NOMO-1 treated with dmso at 0.1 percent for 144 hours (cell line): ENCODE measurements around the gene NCAPD3.
A peak's percentile ranks its signal among the peaks of the same experiment; 100 is the strongest.
"Not testable (repeated sequence)": the region's sequence is repeated elsewhere in the genome, so short reads cannot be mapped to it uniquely, and the experiment has no call there.

Experiments used
- DNase-seq: peaks from one replicate; lab custom pipeline; 2025; ENCODE audit not compliant: unreplicated experiment; lab: John Stamatoyannopoulos, UW

NCAPD3 gene

DNA sequence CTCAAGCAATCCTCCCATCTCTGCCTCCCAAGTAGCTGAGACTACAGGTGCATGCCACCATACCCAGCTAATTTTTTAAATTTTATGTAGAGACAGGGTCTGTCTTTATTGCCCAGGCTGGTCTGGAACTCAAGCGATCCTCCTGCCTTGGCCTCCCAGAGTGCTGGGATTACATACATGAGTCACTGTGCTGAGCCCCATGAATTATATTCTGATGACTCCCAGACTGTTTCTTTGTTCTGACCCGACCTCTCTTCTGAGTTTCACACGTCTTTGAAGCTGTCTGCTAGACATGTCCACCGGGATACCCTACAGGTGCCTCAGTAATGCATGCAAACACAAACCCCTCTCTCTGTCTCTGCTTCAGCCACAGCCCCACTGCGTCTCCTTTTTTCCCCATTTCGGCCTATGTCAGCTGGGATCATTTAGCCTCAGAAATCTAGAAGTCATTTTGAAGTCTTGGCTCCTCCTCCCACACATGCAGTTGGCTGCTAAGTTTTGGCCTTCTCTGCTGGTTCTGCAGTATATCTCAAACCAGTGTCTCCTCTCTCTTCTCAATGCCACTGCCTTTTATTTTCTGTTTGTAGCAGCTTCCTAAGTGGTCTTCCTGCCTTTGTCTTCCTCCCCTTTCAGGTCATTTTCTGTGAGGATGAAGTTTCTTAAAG, 5.5 kb upstream of the NCAPD3 start:
- no peak for DNase-seq

DNA sequence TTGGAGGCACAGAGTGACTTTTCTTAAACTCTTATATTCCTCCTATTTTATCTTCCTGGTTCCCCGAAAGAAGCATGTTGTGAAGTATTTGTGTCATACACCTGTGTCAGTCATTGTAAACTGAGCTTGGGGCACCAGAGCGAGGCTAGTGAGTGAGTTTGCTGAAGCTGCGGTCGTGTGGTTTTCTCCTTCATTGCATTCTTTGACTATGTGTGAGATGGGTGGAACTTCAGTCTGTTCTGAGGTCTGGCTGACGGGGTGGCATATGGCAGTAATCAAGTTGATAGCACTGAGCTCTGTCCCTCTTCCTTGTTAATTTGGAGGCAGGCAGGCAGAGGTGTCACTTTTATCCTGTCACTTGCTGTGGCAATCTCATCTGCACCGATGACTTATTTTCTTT, 4.9 kb upstream of the NCAPD3 start:
- no peak for DNase-seq

DNA sequence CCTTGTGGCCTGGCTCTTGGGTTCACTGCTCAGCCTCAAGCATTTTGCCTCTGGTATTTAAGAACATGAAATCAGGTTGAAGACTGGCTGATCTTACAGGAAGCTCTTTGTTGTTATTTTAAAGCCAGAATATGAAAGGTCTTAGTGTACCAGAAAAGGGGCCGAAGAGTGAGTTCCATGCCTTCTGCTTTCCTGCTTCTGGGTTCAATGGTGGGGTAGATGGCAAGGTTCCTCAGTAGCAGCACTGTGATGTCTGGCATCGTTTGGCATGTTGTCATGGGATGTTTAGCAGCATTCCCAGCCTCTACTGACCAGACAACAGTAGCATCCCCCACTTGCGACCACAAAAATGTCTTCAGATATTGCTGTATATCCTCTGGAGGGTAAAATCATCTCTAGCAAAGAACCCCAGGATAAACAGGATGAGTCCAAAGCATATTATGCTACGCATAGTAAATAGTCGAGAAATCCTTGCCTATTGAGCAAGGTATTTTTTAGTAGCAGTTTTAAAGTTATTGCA, 3.1 kb upstream of the NCAPD3 start:
- no peak for DNase-seq

DNA sequence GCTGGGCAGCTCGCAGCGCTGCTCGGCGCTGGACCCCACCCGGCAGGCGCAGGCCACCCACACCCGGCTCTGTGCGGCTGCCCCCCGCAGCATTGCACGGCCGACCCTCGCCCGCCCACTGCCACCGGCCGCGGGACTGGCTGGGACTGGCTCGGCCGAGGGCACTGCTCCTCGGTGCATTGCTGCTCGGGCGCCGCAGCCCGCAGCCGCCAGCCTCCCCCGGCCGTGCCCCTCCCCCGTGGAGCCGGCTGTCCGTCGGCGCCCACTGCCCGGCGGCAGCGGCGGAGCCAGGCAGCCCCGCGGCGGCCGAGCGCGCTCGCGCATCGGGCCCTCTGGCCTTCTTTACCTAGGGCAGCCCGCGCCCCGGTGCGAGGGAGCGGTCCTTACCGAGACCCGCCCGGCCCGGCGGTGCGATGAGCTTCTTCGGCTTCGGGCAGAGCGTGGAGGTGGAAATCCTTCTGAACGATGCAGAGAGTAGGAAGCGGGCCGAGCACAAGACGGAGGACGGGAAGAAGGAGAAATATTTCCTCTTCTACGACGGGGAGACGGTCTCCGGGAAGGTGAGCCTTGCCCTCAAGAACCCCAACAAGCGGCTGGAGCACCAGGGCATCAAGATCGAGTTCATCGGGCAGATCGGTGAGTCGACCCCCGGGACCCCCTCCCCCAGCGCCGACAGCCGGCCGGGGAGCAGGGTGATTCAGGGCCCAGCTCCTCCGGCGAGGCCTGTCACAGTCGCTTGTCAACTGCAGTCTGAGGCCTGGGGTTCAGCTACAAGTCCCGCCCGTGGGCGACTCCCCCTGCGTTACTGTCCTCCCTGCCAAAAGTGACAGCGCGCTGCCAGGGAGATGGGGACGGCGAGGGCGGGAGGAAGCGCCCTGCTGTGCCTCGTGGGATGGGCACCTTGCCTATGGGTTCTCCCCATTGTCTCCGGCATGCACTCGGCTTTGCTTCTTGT, 1.2 kb upstream of the NCAPD3 start:
- peak; percentile 13 for DNase-seq

DNA sequence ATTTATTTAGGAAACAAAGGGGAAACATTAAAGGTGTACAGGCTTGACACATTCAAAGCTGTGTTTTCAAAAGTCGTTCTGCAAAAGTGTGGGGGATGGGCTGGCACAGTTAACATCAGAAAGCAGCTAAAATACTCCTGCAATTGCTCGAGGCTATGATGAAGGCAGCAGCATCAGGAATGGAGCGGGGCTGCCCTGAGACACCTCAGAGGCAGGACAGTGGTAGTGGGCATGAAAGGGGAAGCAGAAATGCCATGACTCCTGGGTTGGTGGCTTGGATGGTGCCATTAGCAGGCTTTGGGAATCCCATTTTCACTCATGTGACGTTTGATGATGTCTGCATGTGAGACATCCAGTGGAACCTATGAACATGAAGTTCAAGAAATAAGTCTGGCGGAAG, 646 bp downstream of the NCAPD3 start:
- DNase-seq, result peak; percentile 7

DNA sequence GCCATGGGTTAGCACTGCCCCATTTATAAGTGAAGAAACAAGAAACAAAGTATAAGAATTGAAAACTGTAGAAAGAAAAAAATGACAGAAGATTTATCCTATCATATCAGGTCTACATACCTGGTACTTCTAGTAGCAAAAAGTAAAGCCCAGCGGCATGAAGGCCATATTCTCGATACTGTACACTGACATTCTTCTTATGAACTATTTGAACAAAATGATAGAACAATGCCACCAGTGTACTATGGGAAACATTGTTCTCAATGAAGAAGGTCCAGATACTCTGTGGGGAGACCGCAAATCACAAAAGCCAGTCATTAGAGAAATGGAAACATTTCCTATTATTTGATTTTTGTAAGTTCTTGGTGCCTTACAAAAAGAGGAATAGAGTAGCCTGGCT, 7.0 kb downstream of the NCAPD3 start:
- no peak for DNase-seq

DNA sequence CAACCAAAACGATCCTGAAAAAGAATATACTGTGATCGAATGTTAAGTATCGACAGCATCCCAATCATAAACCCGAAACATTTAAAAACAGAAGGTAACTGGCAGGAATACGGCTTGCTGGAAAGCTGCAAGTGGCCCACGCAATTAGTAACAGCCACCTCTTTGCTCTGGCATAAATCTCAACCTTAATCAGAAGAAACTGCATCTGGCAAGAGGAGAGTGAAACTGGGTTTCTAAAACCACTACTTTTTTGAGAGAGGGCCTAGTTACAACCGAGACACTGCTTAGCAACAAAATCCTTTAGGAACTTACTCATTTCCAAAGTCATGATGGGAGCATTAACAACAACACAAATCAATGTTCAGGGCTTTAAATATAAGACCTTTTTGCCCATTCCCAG, 7.9 kb downstream of the NCAPD3 start:
- no peak for DNase-seq

DNA sequence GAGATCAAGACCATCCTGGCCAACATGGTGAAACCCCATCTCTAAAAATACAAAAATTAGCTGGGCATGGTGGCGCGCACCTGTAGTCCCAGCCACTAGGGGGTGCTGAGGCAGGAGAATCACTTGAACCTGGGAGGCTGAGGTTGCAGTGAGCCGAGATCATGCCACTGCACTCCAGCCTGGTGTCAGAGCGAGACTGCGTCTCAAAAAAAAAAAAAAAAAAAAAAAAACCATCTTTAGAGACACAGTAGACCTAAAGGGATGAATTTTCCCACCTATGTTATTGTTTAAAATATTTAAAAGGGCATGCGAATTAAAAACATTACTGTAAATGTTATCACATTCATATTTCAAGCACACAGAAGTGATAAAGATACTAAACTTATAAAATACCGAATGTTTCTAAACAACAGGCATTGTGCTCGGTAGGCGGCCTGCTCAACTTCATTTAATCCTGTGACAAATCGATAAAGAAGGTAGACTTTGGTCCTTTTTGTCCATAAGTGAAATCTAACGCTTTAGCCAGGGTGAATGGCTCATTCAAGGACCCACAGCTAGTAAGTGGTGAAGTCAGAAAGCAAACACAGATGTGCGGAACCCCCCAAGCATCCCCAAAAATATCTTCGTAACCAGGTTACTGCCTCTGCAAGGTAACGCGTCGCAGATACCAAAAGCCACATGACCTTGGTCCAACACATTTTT, 16.1 kb downstream of the NCAPD3 start:
- DNase-seq, result no peak

DNA sequence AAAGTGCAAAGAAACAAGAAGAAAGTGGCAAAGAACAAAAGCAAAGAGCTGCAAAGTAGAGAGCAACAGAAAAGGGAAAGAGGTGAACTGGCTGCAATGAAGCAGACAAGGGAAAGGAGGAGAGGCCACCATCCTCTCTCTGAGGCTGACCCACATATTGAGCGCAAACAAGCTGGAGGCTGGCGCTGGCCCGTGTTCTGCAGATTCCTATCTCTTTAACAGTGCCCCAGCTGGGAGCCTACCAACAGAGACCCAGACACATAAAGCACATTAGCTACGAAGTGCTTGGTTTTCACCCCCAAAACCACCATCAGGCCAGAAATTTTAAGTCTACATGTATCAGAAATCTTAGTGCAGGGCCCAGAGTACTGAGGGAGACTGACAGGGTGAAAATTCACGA, 17.6 kb downstream of the NCAPD3 start:
- no peak for DNase-seq

DNA sequence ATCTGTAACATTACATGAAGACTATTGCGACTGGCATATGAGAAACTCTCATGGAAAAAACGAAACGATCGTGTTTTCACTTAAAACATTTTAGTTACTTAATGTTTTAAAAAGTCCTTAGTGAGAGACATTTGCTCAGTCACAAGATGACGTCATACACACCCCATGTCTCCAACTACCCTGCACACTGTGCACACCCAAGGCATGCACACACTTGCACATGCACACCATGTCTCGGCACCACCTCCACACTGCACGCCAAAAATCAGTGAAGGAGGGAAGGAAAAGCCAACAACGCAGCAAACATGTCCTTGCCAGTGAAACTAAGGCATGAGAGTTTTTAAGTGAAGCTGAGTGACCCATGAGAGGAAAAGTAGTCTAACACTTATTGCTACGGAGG, 18.0 kb downstream of the NCAPD3 start:
- DNase-seq, result no peak

DNA sequence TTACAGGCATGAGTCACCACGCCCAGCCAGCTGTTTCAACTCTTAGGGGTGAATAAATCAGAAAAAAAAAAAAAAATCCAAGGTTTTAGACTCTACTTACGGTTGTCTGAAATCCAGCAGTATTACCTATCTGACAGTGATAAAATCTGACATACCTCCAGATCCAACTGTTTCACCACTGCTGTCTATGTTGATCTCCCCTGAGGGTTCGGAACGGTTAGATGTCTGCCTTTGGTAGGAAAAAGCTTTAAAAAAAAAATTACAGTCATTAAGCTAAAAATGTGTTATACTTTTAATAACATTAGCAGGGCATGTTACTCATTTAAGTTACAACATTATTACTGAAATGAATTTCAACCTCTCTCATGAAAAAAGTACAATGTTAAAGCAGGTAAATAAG, 21.1 kb downstream of the NCAPD3 start:
- DNase-seq, result no peak

DNA sequence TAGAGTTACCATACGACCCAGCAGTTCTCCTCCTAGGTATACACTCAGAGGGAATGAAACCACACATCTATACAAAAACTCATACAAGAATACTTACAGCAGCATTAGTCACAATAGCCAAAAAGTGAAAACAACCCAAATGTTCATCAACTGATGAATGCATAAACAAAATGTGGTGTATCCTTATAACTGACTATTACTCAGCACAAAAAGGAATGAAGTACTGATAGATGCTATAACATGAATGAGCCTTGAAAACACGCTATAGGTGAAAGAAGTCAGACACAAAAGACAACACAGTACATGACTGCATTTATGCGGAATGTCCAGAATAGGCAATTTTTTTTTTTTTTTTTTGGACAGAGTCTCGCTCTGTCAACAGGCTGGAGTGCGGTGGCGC, 23.1 kb downstream of the NCAPD3 start:
- no peak for DNase-seq

DNA sequence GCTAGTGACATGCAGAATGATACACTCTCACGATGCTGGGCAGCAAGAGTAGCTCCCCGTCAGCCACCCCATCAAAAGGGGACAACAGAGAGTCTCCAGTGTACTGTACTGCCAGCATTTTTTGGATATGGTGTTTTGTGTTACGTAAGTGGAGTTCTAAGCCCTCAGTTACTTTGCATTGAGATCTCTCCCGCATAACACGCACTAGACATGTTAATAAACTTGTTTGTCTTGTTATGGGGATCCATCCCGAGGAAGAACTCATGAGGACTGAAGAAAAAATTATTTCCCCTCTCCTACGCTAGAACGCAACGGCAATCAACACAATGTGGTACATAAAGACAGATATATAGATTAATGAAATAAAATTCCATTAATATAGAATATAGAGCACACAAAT, 24.2 kb downstream of the NCAPD3 start:
- DNase-seq, result no peak

DNA sequence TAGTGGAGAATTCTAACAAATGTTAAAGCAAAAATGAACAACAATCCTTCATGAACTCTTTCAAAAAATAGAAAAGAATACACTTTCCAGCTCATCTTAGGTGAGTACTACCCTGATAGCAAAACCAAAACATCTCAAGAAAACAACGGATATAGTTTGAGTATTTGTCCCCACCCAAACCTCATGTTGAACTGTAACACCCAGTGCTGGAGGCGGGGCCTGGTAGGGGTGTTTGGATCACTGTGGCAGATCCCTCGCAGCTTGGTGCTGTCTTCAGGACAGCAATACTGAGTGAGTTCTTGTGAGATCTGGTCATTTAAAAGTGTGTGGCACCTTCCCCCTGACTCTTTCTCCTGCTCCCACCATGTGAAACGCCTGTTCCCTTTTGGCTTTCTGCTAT, 27.0 kb downstream of the NCAPD3 start:
- no peak for DNase-seq

DNA sequence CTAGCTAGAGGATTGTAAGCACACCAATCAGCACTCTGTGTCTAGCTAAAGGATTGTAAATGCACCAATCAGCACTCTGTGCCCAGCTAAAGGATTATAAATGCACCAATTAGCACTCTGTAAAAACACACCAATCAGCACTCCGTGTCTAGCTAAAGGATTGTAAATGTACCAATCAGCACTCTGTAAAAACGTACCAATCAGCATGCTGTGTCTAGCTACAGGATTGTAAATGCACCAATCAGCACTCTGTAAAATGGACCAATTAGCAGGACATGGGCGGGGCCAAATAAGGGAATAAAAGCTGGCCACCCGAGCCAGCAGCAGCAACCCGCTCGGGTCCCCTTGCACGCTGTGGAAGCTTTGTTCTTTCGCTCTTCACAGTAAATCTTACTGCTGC, 35.7 kb downstream of the NCAPD3 start:
- DNase-seq, result not testable (repeated sequence)

DNA sequence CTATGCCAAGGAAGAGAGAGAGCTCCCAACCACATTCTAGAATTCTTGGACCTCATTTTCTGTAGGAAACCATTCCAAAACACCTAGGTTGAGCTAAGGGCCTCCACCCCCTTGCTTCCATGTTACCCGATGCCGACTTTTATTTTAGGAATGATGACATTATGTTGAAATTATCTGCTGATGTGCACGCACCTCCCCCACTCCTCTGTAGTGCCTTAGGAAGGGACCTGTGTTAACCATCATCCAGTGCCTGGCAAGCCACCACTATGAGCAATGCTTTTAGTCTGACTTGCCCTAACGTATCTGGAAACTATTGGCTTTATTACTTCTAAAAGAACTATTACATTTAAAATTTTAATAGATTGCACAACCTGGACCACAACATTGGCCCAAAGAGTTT, 42.1 kb downstream of the NCAPD3 start:
- no peak for DNase-seq

DNA sequence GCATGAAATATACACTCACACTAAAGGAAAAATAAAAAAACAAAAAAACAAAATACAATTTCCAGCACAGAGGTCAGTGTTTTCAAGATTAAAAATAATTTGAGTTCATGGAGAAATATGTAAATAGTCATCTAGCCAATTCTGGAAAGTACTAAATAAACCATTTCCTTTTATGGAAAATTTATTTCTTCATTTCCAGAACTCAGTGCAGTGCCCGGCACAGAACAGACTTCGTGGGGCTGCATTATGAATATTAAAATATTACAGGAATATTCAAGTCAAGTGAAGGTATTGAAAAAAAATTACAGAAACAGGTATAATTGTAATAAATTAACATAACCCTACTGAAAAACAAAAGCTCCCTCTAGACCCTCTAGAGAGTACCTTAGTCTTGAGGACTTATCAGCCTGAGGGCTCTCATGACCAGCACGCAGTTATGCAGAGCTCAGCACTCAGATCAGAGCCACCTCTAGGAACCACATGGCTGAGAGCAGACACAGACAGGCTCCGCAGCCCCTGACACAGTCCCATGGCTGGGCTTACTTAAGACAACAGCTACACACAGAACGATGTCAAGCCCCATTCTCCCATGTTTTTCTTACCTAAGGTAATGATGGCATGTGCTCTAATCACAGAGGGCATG, 45.6 kb downstream of the NCAPD3 start:
- DNase-seq, result no peak

DNA sequence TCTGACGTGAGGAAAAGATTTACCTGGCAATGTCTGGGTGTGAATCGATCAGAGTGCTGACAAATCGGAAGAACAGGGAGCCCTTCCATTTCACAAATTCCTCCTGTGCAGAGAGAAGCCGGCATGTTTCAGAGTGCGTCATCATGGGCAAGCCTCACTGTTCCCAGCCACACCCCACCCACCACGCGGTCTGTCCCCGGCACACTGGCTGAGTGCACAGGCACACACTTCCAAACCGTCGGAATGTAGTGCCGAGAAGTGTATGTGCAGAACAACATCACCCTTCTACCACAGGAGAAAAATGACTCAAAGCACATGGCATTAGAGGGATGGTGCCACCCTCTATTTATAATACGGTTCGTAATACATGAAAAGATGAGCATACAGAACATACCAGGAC, 47.5 kb downstream of the NCAPD3 start:
- no peak for DNase-seq

DNA sequence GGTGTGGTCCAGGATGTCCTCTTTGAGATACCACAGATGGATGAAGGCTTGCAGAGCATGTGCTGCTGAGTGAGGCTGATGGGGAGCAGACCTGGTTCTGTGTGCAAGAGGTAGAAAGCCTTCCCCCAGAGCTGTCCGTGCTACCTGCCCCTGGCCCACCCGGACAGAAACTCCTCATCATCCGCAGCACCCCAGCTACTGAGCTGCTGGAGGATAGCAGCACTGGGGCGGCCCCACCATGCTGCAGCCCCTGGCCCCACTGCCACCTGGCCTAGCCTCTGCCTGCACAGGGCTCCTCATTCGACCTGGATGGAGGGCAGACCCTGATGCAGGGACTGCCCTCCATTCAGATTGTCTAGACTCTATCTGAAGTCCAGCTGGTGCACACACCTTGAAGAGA, 50.5 kb downstream of the NCAPD3 start:
- no peak for DNase-seq

DNA sequence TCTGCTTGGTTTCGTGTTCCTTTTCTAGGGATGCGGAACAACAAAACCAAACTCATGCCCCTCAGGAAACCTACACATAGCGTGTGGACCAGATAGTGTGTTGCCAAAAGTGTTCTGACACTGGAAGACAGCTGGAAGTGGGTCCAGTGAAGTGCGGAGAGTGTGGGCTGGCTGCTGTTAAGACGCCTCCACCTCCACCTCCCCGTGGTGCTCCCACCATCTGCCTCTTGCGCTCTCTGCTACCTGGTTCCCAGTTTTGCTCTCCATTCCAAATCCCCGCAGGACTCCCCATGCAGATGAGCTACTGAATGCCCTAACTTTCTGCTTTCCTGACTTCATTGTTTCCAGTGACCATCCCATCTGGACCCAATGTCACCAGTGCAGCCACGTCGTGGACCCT, 51.8 kb downstream of the NCAPD3 start:
- no peak for DNase-seq

DNA sequence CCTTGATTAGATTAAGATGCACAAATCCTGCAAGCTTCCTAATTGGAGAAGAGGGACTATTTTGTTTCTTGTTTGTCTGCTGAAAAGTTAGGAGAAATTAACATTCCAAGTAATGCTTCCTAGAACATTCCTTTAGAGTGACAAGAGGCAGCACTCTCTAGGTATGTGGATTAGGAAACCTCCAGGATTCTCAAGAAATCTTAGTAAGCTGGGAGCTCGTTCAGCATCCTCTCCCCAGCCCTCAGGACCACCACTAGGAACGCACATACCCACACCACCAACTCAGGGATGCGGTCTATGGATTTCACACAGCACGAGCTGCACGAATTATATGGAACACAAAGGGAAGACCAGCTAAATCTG, 52.9 kb downstream of the NCAPD3 start:
- DNase-seq, result no peak
